ENCODE measurements around the gene TMEM41A.

TMEM41A gene

GRCh38 chr3:185498503-185499396 is at the start of gene TMEM41A:
TSS of gene TMEM41A (minus strand) at chr3:185499035. CDS start at chr3:185498961, 74 bp downstream.
- DNase-seq, result peak; percentile 77 to 83

DNA sequence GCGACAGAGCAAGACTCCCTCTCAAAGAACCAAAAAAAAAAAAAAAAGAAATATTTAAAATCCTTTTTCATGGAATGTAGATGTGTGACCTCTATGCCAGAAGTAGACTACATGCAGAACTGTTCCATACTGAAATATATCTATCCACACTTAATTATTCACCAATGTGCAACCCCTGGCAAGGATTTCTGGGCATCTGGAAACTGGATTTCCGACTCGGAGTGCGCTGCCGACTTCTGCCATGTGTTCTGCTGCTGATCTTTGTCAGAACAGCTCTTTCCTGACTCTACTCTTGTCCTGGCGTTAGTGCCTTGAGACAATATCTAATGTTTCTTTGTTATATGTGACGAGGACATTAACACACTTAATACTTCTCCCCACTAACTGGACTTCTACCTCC is 41.9 kb upstream of the TMEM41A start:
- DNase-seq, result no peak

GRCh38 chr3:185539934-185540333 is 41.1 kb upstream of the TMEM41A start:
- DNase-seq, result no peak

DNA sequence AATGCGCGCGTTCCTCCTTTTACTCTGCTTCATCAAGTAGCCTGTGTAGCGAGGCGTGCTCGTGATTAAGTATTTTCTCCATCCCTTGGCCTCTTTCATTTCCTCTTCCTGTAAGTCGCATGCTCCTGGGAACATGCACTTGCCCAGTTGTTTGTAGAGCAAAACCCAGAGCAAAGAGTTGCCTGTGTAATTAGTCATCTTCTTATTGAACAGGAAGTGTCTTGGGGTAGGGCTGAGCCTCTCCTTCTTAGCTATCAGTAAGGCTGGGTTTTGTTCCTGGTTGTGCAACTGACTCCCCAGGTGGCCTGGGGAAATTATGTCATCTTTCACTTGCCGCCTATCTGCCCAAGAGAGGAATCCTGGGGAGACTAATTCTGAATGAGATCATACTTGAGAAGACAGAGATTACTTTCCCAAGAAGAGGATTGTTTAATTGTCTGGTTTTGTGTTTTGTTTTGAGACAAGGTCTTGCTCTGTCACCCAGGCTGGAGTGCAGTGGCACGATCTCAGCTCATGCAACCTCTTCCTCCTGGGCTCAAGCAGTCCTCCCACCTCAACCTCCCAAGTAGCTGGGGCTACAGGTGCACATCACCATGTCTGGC is 38.6 kb upstream of the TMEM41A start:
- no peak for DNase-seq

DNA sequence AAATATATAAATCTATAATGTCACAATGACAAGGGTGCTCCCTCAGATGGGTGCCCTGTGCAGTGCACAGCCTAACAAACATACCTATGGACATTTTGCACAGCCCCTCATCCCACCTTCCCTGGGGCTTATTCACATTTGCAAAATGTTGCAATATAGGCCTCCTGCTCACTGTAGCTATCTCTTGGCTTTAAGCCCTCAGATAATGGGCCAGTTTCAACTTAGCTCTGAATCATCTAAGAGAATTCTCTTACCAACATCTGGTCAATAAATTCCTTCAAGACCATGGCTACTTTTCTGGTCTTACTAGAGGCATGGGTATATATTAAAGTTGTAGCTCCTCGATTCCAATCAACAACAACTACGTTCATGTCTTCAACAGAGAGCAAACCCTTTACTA is 35.7 kb upstream of the TMEM41A start:
- no peak for DNase-seq

GRCh38 chr3:185532901-185533300 is 34.1 kb upstream of the TMEM41A start:
- no peak for DNase-seq

GRCh38 chr3:185530856-185531255 is 32.0 kb upstream of the TMEM41A start:
- DNase-seq, result no peak

DNA sequence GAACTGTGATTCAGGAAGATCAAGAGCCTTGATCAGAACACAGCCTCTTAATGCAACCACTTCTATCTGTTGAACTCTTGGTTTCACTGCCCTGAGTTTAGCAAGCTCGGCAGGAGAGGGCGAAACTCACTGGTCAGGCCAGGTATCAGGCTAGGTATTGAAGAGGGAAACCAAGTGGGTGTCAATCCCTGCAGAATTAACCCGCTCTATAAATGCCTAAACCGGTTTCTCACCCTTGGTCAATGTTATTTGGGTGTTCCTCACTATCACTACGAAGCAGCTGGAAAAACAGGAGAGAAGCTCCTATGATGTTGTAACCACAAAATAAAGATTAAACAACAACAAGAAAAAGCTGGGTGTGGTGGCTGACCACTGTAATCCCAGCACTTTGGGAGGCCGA is 29.7 kb upstream of the TMEM41A start:
- no peak for DNase-seq

GRCh38 chr3:185527364-185527763 is 28.5 kb upstream of the TMEM41A start:
- no peak for DNase-seq

DNA sequence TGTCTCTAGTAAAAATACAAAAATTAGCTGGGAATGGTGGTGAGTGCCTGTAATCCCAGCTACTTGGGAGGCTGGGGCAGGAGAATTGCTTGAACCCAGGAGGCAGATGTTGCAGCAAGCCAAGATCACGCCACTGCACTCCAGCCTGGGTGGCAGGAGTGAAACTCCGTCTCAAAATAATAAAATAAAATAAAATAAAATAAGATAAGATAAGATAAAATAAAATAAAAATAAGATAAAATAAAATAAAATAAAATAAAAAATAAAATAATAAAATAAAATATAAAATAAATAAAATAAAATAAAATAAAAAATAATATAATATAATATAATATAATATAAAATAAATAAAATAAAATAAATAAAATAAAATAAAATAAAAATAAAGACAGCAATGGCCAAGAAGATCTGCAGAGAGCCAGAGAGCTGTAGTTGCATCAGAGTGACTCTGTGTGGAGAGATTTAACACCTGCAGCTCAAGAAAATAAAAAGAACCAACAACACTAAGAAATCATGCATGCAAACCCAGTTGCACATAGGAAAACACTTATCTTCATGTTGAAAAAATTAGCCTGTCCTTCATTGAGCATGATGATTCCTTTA is 27.6 kb upstream of the TMEM41A start:
- DNase-seq, result no peak

DNA sequence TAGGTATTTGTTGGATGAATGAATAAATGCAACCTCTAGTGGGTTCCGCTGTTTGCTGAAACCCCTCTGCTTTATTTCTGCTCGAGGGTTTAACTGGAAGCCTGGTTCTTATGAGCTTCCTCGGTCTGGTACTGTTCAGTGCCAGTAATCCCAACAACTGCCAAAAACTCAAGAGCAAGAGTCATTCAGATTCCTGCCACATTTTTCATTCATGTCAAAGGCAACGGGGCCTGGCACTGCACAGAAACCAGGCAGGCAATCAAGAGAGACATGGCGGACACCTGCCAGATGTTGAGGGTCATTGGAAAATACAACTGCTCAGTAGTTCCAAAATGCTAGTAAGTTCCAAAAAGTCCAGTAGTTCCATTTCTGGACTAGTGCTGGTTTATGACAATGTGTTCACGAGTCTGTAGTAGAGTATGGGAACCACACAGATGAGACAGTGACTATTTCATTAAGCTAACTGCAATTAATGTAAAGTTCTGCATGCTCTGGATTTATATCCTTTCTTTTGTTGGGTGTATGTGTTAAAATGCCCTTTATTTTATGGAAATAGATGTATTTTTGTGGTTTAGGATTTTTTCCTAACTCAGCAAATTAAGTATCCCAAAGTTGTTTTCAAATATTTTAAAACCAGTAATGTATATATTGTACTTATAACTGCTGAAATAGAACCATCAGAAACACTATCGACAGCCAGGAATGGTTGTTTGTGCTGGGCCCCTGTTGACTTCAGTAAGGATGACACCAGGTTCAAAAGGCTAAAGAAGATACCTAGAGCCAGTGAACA is 22.7 kb upstream of the TMEM41A start:
- no peak for DNase-seq

- DNase-seq, result no peak
Observed at GRCh38 chr3:185519021-185519420, 20.2 kb upstream of the TMEM41A start.

DNA sequence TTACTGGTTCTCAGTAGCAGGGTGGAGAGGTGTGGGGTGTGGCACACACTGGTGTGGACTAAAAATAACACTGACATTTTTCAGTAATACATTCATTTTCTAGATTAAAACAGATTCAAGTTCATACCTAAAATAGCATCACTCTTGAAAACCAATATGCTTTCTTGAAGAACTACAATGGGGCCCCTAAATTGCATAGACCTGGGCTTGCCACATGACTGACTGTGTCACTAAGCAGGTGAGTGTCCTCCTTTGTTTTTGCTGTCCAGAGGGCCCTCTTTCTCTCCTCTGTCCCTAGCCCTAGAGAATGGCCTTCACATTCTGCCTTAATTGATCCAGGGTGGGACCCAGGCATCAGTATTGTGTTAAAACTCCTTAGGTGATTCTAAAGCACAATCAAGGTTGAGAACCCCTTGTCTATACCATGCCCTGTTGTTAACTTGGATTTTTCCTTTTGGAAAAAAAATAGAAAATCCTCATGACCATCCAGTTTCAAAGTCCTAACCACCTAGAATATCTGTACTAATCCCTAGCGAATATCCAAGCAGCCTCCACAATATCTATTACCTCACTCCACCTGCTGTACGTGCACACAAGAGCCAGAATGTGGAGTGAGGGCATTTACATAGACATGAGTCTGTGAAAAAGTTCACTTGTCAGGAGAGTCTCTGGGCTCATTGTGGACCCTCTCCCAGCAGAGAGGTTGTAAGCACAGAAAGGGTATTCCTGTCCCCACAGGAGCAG is 18.7 kb upstream of the TMEM41A start:
- DNase-seq, result no peak

DNA sequence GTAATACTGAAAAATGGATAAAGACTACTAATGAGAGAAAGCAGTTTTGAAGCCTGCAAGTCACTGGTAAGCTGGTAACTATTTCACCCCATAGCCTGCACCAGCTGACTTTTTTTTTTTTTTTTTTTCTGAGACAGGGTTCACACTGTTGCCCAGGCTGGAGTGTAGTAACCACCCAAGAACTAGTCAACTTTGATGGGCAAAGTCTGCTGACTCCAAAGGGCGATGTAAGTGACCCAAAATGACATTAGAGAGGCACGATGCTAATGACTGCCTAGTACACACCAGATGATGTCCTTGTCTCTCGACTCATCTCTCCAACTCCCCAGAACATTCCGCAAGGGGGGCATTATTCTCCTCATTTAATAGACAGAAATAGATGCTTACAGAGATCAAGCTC is 12.9 kb upstream of the TMEM41A start:
- DNase-seq, result no peak

- no peak for DNase-seq
Observed at GRCh38 chr3:185508335-185508991, 9.6 kb upstream of the TMEM41A start.

DNA sequence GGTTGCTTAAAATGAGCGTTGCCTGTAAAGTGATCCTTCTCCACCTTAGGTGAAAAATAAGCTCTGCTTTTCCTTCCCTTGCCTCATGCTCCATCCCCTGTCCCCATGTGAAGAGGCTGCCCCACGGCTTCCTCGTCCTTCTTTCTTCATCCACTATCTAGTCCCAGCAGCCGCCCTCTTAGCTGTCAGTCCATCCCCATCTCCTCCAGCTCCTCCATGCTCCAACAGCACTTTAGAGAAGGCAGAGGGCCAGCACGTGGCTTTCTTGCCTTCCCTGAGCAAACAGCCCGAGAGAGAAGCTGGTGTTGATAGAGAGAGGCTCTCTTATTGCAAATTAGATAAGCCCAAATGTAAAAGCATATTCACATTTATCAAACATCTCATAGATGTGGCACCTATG is 9.0 kb upstream of the TMEM41A start:
- DNase-seq, result no peak

DNA sequence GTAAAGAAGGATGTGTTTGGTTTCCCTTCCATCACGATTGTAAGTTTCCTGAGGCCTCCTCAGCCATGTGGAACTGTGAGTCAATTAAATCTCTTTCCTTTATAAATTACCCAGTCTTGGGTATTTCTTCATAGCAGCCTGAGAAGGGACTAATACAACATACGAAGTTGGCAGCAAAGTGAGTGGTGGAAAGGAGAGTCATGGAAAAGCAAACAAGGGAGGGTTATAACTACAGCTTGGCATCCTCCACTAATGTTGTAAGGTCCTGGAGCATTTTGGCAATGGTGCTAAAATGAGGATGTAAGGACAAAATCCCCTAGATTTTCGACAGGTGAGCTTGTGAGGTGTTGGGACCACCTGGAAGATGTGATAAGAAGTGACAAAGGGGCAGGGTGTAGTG is 5.8 kb upstream of the TMEM41A start:
- no peak for DNase-seq

GRCh38 chr3:185503521-185503920 is 4.7 kb upstream of the TMEM41A start:
- DNase-seq, result no peak

DNA sequence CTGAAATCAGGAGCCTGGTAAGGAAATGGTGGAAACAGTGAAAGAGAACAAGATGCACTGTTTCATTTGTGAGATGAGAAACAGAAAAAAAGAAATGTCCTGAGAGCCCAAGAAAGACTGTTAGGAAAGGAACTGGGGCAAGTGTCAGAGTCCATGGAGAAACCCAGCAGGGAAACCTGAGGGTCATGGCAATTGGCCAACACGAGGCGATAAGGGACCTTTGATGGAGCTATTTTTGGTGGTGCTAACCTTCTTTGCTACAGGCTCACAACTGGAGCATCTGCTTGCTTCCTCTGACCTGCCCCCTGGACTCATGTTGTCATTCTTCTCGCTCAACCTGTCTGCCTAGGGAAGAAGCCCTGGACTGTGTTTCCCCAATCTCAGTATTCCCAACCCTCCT is 4.2 kb upstream of the TMEM41A start:
- no peak for DNase-seq

GRCh38 chr3:185490241-185490640 is 8.6 kb downstream of the TMEM41A start:
- no peak for DNase-seq

GRCh38 chr3:185489462-185489861 is 9.4 kb downstream of the TMEM41A start:
- no peak for DNase-seq

GRCh38 chr3:185488465-185488864 is 10.4 kb downstream of the TMEM41A start:
- DNase-seq, result no peak

All from NCI-H187 (cell line).